Hepatocyte (in vitro differentiated cells): ENCODE measurements around the gene TRIM15.

Source experiments
- EZH2 ChIP-seq: fragments of 200-600 bp; sonication (generic); IDR thresholded peaks from 2 replicates; pipeline ENCODE4 v1.6.1; 2016; ENCODE audit warnings: antibody characterized with exemption, mild to moderate bottlenecking, borderline replicate concordance
- EZH2phosphoT487 ChIP-seq: fragments of 200-600 bp; sonication (generic); IDR thresholded peaks from one replicate; pipeline ENCODE4 v1.6.1; 2018; ENCODE audit warnings: antibody characterized with exemption, mild to moderate bottlenecking, low read depth, moderate library complexity; ENCODE audit not compliant: unreplicated experiment, severe bottlenecking
- TF ChIP-seq, protein P1 (sequence below): fragments of 200-600 bp; sonication (generic); IDR thresholded peaks from 2 replicates; pipeline ENCODE4 v1.5.1; 2016; ENCODE audit warnings: antibody characterized with exemption, mild to moderate bottlenecking; ENCODE audit not compliant: poor library complexity

DNA sequence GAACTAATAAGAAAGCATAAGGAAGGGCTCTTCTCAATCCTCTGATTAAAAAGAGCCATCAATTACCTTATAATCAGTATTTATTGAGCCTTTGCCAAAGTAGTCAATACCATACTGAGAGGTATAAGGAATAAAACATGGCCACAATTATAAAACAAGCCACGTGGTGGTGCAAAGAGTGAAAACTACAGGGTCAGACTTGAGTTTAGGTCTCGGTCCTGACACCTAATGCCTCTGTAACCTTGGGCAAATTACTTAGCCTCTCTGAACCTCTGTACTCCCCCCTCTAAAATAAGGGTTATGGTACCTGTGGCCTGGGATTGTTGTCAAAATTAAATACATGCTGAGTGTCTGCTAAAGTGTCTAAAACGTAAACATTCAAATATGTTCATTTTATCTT lies 14.1 kb upstream of the TRIM15 start:
- TF ChIP-seq, protein P1, sequence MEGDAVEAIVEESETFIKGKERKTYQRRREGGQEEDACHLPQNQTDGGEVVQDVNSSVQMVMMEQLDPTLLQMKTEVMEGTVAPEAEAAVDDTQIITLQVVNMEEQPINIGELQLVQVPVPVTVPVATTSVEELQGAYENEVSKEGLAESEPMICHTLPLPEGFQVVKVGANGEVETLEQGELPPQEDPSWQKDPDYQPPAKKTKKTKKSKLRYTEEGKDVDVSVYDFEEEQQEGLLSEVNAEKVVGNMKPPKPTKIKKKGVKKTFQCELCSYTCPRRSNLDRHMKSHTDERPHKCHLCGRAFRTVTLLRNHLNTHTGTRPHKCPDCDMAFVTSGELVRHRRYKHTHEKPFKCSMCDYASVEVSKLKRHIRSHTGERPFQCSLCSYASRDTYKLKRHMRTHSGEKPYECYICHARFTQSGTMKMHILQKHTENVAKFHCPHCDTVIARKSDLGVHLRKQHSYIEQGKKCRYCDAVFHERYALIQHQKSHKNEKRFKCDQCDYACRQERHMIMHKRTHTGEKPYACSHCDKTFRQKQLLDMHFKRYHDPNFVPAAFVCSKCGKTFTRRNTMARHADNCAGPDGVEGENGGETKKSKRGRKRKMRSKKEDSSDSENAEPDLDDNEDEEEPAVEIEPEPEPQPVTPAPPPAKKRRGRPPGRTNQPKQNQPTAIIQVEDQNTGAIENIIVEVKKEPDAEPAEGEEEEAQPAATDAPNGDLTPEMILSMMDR: no peak
- no peak for TF ChIP-seq EZH2
- no peak for TF ChIP-seq EZH2phosphoT487
